Parathyroid adenoma (tissue), 2 donors: ENCODE data around the gene BAHCC1.

Source experiments
- H2AFZ ChIP-seq: fragments of 300-600 bp; sonication (generic); one replicate; pipeline ENCODE4 v1.7.0; 2017; ENCODE audit warnings: antibody characterized with exemption, mild to moderate bottlenecking
- H3K27ac ChIP-seq: fragments of 300-600 bp; sonication (generic); one replicate; pipeline ENCODE4 v1.7.0; 2017
- H3K27me3 ChIP-seq: fragments of 300-600 bp; sonication (generic); one replicate; pipeline ENCODE4 v1.7.0; 2017; ENCODE audit warnings: low read length; ENCODE audit not compliant: control insufficient read depth, insufficient read depth
- H3K36me3 ChIP-seq: fragments of 300-600 bp; sonication (generic); one replicate; pipeline ENCODE4 v1.7.0; 2017; ENCODE audit warnings: low read length; ENCODE audit not compliant: control insufficient read depth, insufficient read depth
- H3K4me1 ChIP-seq: fragments of 300-600 bp; sonication (generic); one replicate; pipeline ENCODE4 v1.7.0; 2017; ENCODE audit warnings: control low read depth
- H3K4me2 ChIP-seq: fragments of 300-600 bp; sonication (generic); one replicate; pipeline ENCODE4 v1.7.0; 2017; ENCODE audit warnings: low read length
- H3K4me3 ChIP-seq: fragments of 300-600 bp; sonication (generic); one replicate; pipeline ENCODE4 v1.7.0; 2017; ENCODE audit warnings: low read depth, low read length
- H3K79me2 ChIP-seq: fragments of 300-600 bp; sonication (generic); one replicate; pipeline ENCODE4 v1.7.0; 2017; ENCODE audit warnings: control low read depth
- H3K9ac ChIP-seq: fragments of 300-600 bp; sonication (generic); one replicate; pipeline ENCODE4 v1.7.0; 2017; ENCODE audit warnings: mild to moderate bottlenecking
- H3K9me3 ChIP-seq: fragments of 300-600 bp; sonication (generic); one replicate; pipeline ENCODE4 v1.7.0; 2017; ENCODE audit warnings: low read length; ENCODE audit not compliant: control insufficient read depth
- TF ChIP-seq, protein P1 (sequence below): fragments of 300-600 bp; sonication (generic); IDR thresholded peaks from one replicate; pipeline ENCODE4 v1.7.0; 2017; ENCODE audit warnings: antibody characterized with exemption, mild to moderate bottlenecking
- donor health status: primary hyperparathyroidism.

BAHCC1 gene

GRCh38 chr17:81404558-81405165 lies 9.4 kb downstream of the BAHCC1 start:
- peaks cover 57% of the 10 kb centered on the region for H3K79me2 ChIP-seq
- no peaks in the 10 kb centered on the region for H3K36me3 ChIP-seq
- H3K4me3 ChIP-seq = no peak overlapping the region
- H3K27ac ChIP-seq = peak overlapping the region; percentile 54
- H3K27me3 ChIP-seq = no peaks in the 10 kb centered on the region
- TF ChIP-seq, protein P1, sequence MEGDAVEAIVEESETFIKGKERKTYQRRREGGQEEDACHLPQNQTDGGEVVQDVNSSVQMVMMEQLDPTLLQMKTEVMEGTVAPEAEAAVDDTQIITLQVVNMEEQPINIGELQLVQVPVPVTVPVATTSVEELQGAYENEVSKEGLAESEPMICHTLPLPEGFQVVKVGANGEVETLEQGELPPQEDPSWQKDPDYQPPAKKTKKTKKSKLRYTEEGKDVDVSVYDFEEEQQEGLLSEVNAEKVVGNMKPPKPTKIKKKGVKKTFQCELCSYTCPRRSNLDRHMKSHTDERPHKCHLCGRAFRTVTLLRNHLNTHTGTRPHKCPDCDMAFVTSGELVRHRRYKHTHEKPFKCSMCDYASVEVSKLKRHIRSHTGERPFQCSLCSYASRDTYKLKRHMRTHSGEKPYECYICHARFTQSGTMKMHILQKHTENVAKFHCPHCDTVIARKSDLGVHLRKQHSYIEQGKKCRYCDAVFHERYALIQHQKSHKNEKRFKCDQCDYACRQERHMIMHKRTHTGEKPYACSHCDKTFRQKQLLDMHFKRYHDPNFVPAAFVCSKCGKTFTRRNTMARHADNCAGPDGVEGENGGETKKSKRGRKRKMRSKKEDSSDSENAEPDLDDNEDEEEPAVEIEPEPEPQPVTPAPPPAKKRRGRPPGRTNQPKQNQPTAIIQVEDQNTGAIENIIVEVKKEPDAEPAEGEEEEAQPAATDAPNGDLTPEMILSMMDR = no peak
- no peaks in the 10 kb centered on the region for H3K9me3 ChIP-seq
- no peak overlapping the region for H3K9ac ChIP-seq
- no peak overlapping the region for H3K4me2 ChIP-seq
- no peak overlapping the region for H2AFZ ChIP-seq
- peaks cover 3% of the 10 kb centered on the region for H3K4me1 ChIP-seq

DNA sequence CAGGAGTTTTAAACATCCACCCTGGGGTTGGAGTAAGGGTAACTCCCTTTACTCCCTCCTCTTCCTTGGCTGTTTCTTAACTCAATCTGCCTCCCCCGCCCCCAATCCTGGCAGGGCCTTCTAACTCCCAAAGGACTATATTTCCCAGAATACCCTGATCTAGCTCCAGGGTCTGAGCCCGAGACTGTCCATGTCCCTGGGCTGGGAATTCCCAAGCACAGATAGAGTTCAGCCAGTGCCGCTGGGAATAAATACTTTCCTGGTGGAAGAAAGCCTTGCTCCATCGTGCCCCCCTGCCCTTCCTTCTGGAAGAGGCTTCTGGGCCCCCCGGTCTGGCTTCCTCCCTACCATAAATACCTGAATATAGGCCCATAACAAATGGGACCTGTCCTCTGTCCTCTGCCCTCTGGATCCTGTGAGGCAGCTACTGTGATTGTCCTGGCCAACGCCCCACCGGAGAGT lies 10.2 kb downstream of the BAHCC1 start:
- Histone ChIP-seq H3K79me2 (peaks cover 54% of the 10 kb centered on the region), H3K4me1 (peaks cover 3% of the 10 kb centered on the region), H3K9ac (no peak overlapping the region), H3K36me3 (no peaks in the 10 kb centered on the region), H3K4me3 (no peak overlapping the region), H3K27ac (peak overlapping the region; percentile 54), H3K27me3 (no peaks in the 10 kb centered on the region), H3K9me3 (no peaks in the 10 kb centered on the region), H2AFZ (no peak overlapping the region), H3K4me2 (no peak overlapping the region)
- TF ChIP-seq, protein P1 = no peak

DNA sequence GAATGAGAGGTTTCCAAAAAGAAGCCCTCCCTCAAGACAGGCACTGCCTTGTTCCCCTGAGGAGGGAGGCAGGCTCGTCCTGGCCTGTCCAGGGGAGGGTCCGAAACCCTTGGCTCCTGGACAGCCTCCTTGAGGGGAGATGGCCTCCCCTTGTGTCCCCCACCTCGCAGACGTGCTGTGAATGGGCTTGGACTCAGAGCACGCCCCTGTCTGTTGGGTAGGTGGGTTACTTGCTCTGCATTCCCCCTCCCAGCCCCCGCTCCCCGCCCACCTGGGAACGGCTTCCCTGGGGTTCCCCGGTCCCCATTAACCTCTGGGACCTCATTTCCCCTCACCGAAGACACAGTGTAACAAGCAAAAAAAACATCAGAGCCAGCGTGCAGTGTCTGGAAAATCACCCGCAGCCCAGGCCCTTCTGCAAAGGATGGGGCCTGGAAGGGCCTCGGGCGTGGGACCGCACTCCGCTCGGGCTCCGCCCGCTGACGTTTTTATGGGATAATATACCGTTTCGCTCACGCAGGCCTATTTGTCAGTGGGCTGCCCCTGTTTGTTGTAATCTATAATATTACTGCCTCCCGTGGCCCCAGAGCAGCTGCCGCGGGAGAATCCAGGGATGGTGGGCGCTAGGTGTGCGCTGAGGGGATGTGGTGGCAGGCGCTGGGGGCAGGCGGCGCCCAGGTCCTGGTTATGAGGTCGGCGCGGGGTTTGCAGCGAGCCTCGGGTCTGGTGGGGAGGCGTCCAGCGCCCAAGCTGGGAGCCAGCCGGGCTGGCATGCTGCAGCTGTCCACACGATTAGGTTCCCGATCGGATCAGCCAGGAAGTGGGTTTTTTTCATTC lies 11.1 kb downstream of the BAHCC1 start:
- peaks cover 49% of the 10 kb centered on the region for H3K79me2 ChIP-seq
- H3K36me3 ChIP-seq = no peaks in the 10 kb centered on the region
- no peak overlapping the region for H2AFZ ChIP-seq
- TF ChIP-seq, protein P1 = no peak
- no peak overlapping the region for H3K4me2 ChIP-seq
- H3K9me3 ChIP-seq = no peaks in the 10 kb centered on the region
- H3K4me1 ChIP-seq = no peaks in the 10 kb centered on the region
- no peak overlapping the region for H3K4me3 ChIP-seq
- H3K27me3 ChIP-seq = no peaks in the 10 kb centered on the region
- H3K9ac ChIP-seq = no peak overlapping the region
- no peak overlapping the region for H3K27ac ChIP-seq

DNA sequence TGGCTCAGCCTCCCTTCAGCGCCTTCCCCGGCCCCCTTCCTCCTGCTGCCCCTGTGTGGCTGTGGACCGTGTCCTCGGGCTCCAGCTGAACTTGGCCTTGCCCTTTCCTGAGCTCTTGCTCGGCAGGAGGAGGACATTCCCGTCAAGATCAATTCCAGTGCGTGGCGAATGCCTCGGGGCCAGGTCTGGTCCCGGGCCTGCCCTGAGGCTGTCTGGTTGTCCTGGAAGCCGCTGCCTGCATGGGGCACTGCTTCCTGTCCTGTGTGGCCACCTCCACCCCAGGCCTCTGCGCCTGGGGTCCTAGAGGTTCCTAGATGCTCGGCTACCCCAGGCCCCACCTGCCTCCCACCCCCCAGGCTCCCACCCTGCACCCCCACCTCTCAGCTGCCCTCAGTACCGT lies 12.8 kb downstream of the BAHCC1 start:
- H3K79me2 ChIP-seq = peaks cover 44% of the 10 kb centered on the region
- no peak overlapping the region for H3K4me2 ChIP-seq
- TF ChIP-seq, protein P1 = no peak
- H3K27ac ChIP-seq = no peak overlapping the region
- no peaks in the 10 kb centered on the region for H3K27me3 ChIP-seq
- H3K4me3 ChIP-seq = no peak overlapping the region
- H3K9ac ChIP-seq = no peak overlapping the region
- H3K36me3 ChIP-seq = no peaks in the 10 kb centered on the region
- no peaks in the 10 kb centered on the region for H3K4me1 ChIP-seq
- no peaks in the 10 kb centered on the region for H3K9me3 ChIP-seq
- H2AFZ ChIP-seq = no peak overlapping the region
